Measurements from ENCODE around the gene FRMD3.

- TF ChIP-seq GATA2 (IDR thresholded peaks at IDR 0.05; ENCODE audit: low read depth, low read length) (no peak), GATA3 (IDR thresholded peaks at IDR 0.05; ENCODE audit: low read depth, low read length) (no peak)
These were observed 86.9 kb downstream of the FRMD3 start for GRCh38 chr9:83451308-83451707.
